WERI-Rb-1 (cell line): ENCODE data around the gene DUSP8.

Source experiments
- DNase-seq: peaks from one replicate; pipeline ENCODE4 v3.0.0-alpha.2; 2020
- H3K27ac ChIP-seq: fragments of 250-450 bp; sonication (Bioruptor Pico); 2 replicates; pipeline ENCODE4 v1.5.1; 2020; ENCODE audit warnings: mild to moderate bottlenecking, moderate library complexity
- H3K27me3 ChIP-seq: fragments of 250-450 bp; sonication (Bioruptor Pico); 2 replicates; pipeline ENCODE4 v1.5.1; 2021; ENCODE audit warnings: mild to moderate bottlenecking, low read depth, moderate library complexity; ENCODE audit not compliant: insufficient read depth, severe bottlenecking
- H3K36me3 ChIP-seq: fragments of 250-450 bp; sonication (Bioruptor Pico); 2 replicates; pipeline ENCODE4 v1.5.1; 2020; ENCODE audit warnings: mild to moderate bottlenecking, moderate library complexity
- H3K4me3 ChIP-seq: 2 replicates; pipeline ENCODE4 v1.5.1; 2011; ENCODE audit warnings: low read depth, mild to moderate bottlenecking, control low read depth, low read length
- H3K9me3 ChIP-seq: fragments of 250-450 bp; sonication (Bioruptor Pico); 2 replicates; pipeline ENCODE4 v1.5.1; 2021; ENCODE audit warnings: mild to moderate bottlenecking, moderate library complexity; ENCODE audit not compliant: severe bottlenecking
- CTCF ChIP-seq: IDR thresholded peaks from 2 replicates; pipeline ENCODE4 v1.5.1; 2011; ENCODE audit warnings: low read depth, mild to moderate bottlenecking, control low read depth, inconsistent platforms, low read length

DUSP8 gene

GRCh38 chr11:1557051-1557884 lies 14.8 kb downstream of the DUSP8 start:
- no peaks in the 10 kb centered on the region for H3K27me3 ChIP-seq
- peaks cover 40% of the 10 kb centered on the region for H3K36me3 ChIP-seq
- H3K27ac ChIP-seq, result no peak overlapping the region
- no peak overlapping the region for H3K4me3 ChIP-seq
- DNase-seq, result no peak
- H3K9me3 ChIP-seq, result no peaks in the 10 kb centered on the region
- no peak for TF ChIP-seq CTCF

- DNase-seq, result no peak
- H3K27me3 ChIP-seq, result no peaks in the 10 kb centered on the region
- H3K4me3 ChIP-seq, result no peak overlapping the region
- no peaks in the 10 kb centered on the region for H3K9me3 ChIP-seq
- H3K27ac ChIP-seq, result no peak overlapping the region
- H3K36me3 ChIP-seq, result peaks cover 32% of the 10 kb centered on the region
- no peak for TF ChIP-seq CTCF
These were observed 15.7 kb downstream of the DUSP8 start for GRCh38 chr11:1556278-1556902.

- no peak overlapping the region for H3K27ac ChIP-seq
- H3K4me3 ChIP-seq, result no peak overlapping the region
- H3K9me3 ChIP-seq, result no peaks in the 10 kb centered on the region
- H3K27me3 ChIP-seq, result no peaks in the 10 kb centered on the region
- no peak for TF ChIP-seq CTCF
- no peak for DNase-seq
- H3K36me3 ChIP-seq, result peaks cover 25% of the 10 kb centered on the region
These were observed 16.3 kb downstream of the DUSP8 start for GRCh38 chr11:1555713-1556153.

GRCh38 chr11:1554981-1555712 lies 16.9 kb downstream of the DUSP8 start:
- H3K27me3 ChIP-seq, result no peaks in the 10 kb centered on the region
- no peak overlapping the region for H3K27ac ChIP-seq
- H3K4me3 ChIP-seq, result no peak overlapping the region
- peaks cover 19% of the 10 kb centered on the region for H3K36me3 ChIP-seq
- no peaks in the 10 kb centered on the region for H3K9me3 ChIP-seq
- no peak for TF ChIP-seq CTCF
- no peak for DNase-seq

- TF ChIP-seq CTCF, result 0 out of 2 replicates have a peak, but pooled peaks have one; percentile 13
- H3K27me3 ChIP-seq, result no peaks in the 10 kb centered on the region
- H3K36me3 ChIP-seq, result peaks cover 11% of the 10 kb centered on the region
- DNase-seq, result peak; percentile 38
- no peak overlapping the region for H3K4me3 ChIP-seq
- no peak overlapping the region for H3K27ac ChIP-seq
- no peaks in the 10 kb centered on the region for H3K9me3 ChIP-seq
These were observed 18.1 kb downstream of the DUSP8 start for GRCh38 chr11:1553808-1554594.
